Panc1 (cell line): Measurements from ENCODE around the gene ZFP36L1. TPM values are rescaled to one million over a fixed set of nuclear protein-coding genes. Genes with fewer than 3 reads are reported as not detected.
A peak's percentile ranks its signal among the peaks of the same experiment; 100 is the strongest.

ENCODE experiments used
- ATAC-seq: fragments of 200-7000 bp; cut with Tn5 transposase; 2 replicates; pipeline ENCODE4 v1.9.1; 2020; ENCODE audit warnings: mild to moderate bottlenecking, moderate library complexity
- BruUV-seq: library from RNA; stranded (reverse); fragments of 400-500 nt; replicated peaks from 2 replicates; lab custom pipeline; 2021; lab: Mats Ljungman, UMichigan
- CTCF ChIA-PET: fragments of 300-600 bp; sonication (Branson Sonifier 250); formaldehyde crosslinking; loops from one replicate; lab custom pipeline; 2022; ENCODE audit warnings: antibody characterized with exemption; lab: Charles Lee
- POLR2A ChIA-PET: fragments of 300-600 bp; sonication (Branson Sonifier 250); formaldehyde crosslinking; loops from one replicate; lab custom pipeline; 2022; ENCODE audit warnings: antibody characterized with exemption; lab: Charles Lee
- DNase-seq: peaks from one replicate; pipeline ENCODE4 v3.0.0-alpha.2; 2010; ENCODE audit warnings: low read depth, low spot score
- H3K27ac ChIP-seq: 2 replicates; pipeline ENCODE4 v1.5.1; 2011; ENCODE audit warnings: mild to moderate bottlenecking, low read length, inconsistent platforms
- H3K27me3 ChIP-seq: fragments of 200-500 bp; sonication (Bioruptor generic); 2 replicates; pipeline ENCODE4 v1.6.0; 2014; ENCODE audit warnings: low read length, inconsistent platforms; ENCODE audit not compliant: control insufficient read depth, insufficient read depth
- H3K36me3 ChIP-seq: fragments of 200-500 bp; sonication (Bioruptor generic); 2 replicates; pipeline ENCODE4 v1.5.1; 2014; ENCODE audit warnings: inconsistent platforms, mild to moderate bottlenecking, low read length, moderate library complexity; ENCODE audit not compliant: control insufficient read depth, insufficient read depth
- H3K4me1 ChIP-seq: 2 replicates; pipeline ENCODE4 v1.5.1; 2011; ENCODE audit warnings: inconsistent platforms, mild to moderate bottlenecking, low read length, moderate library complexity; ENCODE audit not compliant: control insufficient read depth, insufficient read depth
- H3K4me3 ChIP-seq, 2 experiments: 2 replicates each; pipeline ENCODE4 v1.5.1; 2011 to 2012; ENCODE audit warnings: low read depth in 2 of 2, low read length in 2 of 2, mild to moderate bottlenecking in 2 of 2, inconsistent platforms in 1 of 2, moderate library complexity in 1 of 2
- H3K9me3 ChIP-seq: fragments of 200-500 bp; sonication (Bioruptor generic); 2 replicates; pipeline ENCODE4 v1.5.1; 2014; ENCODE audit warnings: low read depth, mild to moderate bottlenecking, inconsistent platforms, low read length, moderate library complexity; ENCODE audit not compliant: control insufficient read depth, insufficient read depth
- POLR2AphosphoS5 ChIP-seq: IDR thresholded peaks from 2 replicates; pipeline ENCODE4 v1.6.1; 2012; ENCODE audit warnings: mild to moderate bottlenecking, low read depth, low read length, moderate library complexity
- SIN3A ChIP-seq: IDR thresholded peaks from 2 replicates; pipeline ENCODE4 v1.6.1; 2012; ENCODE audit warnings: low read depth, mild to moderate bottlenecking, low read length, moderate library complexity, borderline replicate concordance; ENCODE audit not compliant: insufficient read depth
- TCF7L2 ChIP-seq: IDR thresholded peaks from 2 replicates; pipeline ENCODE4 v1.6.1; 2011; ENCODE audit warnings: mild to moderate bottlenecking, low read depth, low read length, inconsistent platforms
- in situ Hi-C: cut with HindIII; loops from 2 replicates; pipeline ENCODE4 v1.10.0; 2016; ENCODE audit warnings: low sequenced_read_pairs, low pct_unique_long_range_greater_than_20kb
- intact Hi-C: fragments of 100-400 bp; cut with micrococcal nuclease; formaldehyde crosslinking; loops from one replicate; pipeline ENCODE4 v1.10.0; 2022; ENCODE audit not compliant: unreplicated experiment
- total RNA-seq: library from RNA; stranded (reverse); gene quantifications from one replicate; pipeline ENCODE4 v1.2.1, GENCODE V29; 2021; ENCODE audit not compliant: unreplicated experiment
- TF ChIP-seq, protein P1 (sequence below), 2 experiments: IDR thresholded peaks; 2 replicates each; pipeline ENCODE4 v1.6.1; 2011 to 2012; ENCODE audit warnings: low read depth in 2 of 2, control low read depth in 1 of 2, low read length in 1 of 2, mild to moderate bottlenecking in 1 of 2, moderate library complexity in 1 of 2; ENCODE audit not compliant: insufficient read depth in 1 of 2
- TF ChIP-seq, protein P2 (sequence below): fragments of 450-650 bp; IDR thresholded peaks from 2 replicates; pipeline ENCODE4 v1.5.1; 2017; ENCODE audit warnings: mild to moderate bottlenecking

Gene ZFP36L1
- total RNA-seq, 1 experiment from 2014 or later: 84.9 TPM

DNA sequence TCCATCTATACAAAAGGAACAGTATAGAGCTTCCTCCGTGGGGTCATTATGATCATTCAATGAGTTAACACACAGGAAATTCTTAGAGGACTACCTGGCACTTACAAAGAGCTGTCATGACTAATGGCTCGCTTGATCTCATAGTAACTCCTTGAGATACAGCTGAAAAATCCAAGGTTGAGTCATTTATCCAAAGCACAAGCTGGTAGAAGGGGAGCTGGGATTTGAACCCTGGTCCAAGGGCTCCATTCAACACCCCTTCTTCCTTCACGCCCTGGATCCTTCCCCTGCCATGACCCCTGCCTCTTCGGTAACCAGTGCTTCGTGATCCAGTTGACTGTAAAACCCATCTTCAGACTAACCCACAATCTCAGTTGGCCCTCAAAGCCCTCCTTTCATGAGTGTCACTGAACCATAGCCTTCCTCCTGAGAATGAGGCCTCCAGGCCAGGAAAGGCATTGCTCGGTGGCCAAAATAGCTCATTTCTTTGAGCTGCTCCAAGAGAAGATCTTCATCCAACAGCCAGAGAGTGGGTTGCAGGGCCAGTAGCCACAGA is 7.8 kb downstream of the ZFP36L1 start:
- in situ Hi-C loops: no loop called here

DNA sequence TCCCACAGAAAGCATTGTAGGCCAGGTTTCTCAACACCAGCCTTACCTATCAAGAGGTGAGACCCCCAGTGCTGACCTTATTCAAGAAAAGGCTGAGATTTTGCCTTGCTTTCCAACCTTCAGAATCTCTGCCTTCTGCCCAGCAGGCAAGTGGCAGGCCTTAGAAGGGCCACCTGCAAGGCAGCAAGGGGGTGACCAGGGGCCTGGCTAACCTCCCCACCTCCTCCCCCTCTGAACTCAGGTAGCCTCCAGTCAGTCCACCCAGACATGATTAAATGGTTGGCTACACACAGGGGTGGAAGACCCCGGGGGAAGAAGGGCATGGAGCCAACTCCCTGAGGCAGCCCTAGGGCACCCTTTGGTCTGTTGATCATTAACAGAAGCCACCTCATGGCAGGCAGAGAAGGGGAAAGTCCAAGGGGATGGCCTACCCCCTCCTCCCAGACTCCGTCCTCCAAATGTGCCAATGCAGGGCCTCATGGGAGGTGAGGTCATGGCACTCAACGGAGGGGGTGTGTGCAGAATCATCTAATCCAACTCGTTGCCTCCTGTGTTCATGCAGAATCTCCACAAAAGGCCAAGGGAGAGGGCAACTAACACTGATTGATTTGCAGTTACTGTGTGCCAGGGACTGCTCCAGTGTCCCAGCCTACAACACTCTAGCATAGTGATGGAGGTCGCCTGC is 8.5 kb downstream of the ZFP36L1 start:
- Histone ChIP-seq H3K4me3 (no peak overlapping the region), H3K9me3 (no peaks in the 10 kb centered on the region), H3K27ac (no peak overlapping the region; the same call in 1 of the 2 replicates), H3K27me3 (no peaks in the 10 kb centered on the region), H3K4me1 (peaks cover 18% of the 10 kb centered on the region), H3K36me3 (peaks cover 9% of the 10 kb centered on the region)
- POLR2A ChIA-PET: no interaction called here
- DNase-seq (no peak), ATAC-seq (no peak)
- TF ChIP-seq, protein P1, sequence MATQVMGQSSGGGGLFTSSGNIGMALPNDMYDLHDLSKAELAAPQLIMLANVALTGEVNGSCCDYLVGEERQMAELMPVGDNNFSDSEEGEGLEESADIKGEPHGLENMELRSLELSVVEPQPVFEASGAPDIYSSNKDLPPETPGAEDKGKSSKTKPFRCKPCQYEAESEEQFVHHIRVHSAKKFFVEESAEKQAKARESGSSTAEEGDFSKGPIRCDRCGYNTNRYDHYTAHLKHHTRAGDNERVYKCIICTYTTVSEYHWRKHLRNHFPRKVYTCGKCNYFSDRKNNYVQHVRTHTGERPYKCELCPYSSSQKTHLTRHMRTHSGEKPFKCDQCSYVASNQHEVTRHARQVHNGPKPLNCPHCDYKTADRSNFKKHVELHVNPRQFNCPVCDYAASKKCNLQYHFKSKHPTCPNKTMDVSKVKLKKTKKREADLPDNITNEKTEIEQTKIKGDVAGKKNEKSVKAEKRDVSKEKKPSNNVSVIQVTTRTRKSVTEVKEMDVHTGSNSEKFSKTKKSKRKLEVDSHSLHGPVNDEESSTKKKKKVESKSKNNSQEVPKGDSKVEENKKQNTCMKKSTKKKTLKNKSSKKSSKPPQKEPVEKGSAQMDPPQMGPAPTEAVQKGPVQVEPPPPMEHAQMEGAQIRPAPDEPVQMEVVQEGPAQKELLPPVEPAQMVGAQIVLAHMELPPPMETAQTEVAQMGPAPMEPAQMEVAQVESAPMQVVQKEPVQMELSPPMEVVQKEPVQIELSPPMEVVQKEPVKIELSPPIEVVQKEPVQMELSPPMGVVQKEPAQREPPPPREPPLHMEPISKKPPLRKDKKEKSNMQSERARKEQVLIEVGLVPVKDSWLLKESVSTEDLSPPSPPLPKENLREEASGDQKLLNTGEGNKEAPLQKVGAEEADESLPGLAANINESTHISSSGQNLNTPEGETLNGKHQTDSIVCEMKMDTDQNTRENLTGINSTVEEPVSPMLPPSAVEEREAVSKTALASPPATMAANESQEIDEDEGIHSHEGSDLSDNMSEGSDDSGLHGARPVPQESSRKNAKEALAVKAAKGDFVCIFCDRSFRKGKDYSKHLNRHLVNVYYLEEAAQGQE (IDR thresholded peaks at IDR 0.05; ENCODE audit: insufficient read depth in 1 of 2, low read depth in 2 of 2, low read length in 1 of 2): no peak
- no peak for TF ChIP-seq SIN3A
- TF ChIP-seq TCF7L2: no peak
- no peak for TF ChIP-seq POLR2AphosphoS5
- TF ChIP-seq, protein P2, sequence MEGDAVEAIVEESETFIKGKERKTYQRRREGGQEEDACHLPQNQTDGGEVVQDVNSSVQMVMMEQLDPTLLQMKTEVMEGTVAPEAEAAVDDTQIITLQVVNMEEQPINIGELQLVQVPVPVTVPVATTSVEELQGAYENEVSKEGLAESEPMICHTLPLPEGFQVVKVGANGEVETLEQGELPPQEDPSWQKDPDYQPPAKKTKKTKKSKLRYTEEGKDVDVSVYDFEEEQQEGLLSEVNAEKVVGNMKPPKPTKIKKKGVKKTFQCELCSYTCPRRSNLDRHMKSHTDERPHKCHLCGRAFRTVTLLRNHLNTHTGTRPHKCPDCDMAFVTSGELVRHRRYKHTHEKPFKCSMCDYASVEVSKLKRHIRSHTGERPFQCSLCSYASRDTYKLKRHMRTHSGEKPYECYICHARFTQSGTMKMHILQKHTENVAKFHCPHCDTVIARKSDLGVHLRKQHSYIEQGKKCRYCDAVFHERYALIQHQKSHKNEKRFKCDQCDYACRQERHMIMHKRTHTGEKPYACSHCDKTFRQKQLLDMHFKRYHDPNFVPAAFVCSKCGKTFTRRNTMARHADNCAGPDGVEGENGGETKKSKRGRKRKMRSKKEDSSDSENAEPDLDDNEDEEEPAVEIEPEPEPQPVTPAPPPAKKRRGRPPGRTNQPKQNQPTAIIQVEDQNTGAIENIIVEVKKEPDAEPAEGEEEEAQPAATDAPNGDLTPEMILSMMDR: no peak
- no TSS peak for BruUV-seq
- in situ Hi-C loops: no loop called here
- CTCF ChIA-PET: no interaction called here
- intact Hi-C loops: loop anchor here (10.0 kb wide), 1 partner anchor 190 kb away; no protein-coding TSS in a partner anchor

More for the DNA sequence above, 7.8 kb downstream of the ZFP36L1 start:
- TF ChIP-seq POLR2AphosphoS5 (no peak), TCF7L2 (no peak), SIN3A (no peak)
- TF ChIP-seq, protein P1 (IDR thresholded peaks at IDR 0.05; ENCODE audit: insufficient read depth in 1 of 2, low read depth in 2 of 2, low read length in 1 of 2): no peak
- TF ChIP-seq, protein P2: no peak
- CTCF ChIA-PET: no interaction called here
- no peak for DNase-seq
- Histone ChIP-seq H3K27ac (peak overlapping the region; percentile 61; the same call in 1 of the 2 replicates), H3K9me3 (no peaks in the 10 kb centered on the region), H3K36me3 (peaks cover 9% of the 10 kb centered on the region), H3K27me3 (no peaks in the 10 kb centered on the region), H3K4me1 (peaks cover 20% of the 10 kb centered on the region), H3K4me3 (no peak overlapping the region)
- no TSS peak for BruUV-seq
- ATAC-seq: no peak
- POLR2A ChIA-PET: no interaction called here
- intact Hi-C loops: loop anchor here (10.0 kb wide), 1 partner anchor 190 kb away; no protein-coding TSS in a partner anchor
